Neural cell (in vitro differentiated cells): ENCODE measurements around the gene KPNA4. TPM values are rescaled to one million over a fixed set of nuclear protein-coding genes. Genes with fewer than 3 reads are reported as not detected.

ENCODE experiments used
- H2AFZ ChIP-seq: fragments of 200-600, 300-800 bp; sonication (generic), shearing (Covaris generic); 2 replicates; pipeline ENCODE4 v1.6.0; 2014; ENCODE audit warnings: low read depth, mild to moderate bottlenecking, antibody characterized with exemption, low read length, moderate library complexity
- H3F3A ChIP-seq: fragments of 200-600 bp; shearing (Covaris generic); 2 replicates; pipeline ENCODE4 v1.6.1; 2016; ENCODE audit warnings: mild to moderate bottlenecking, moderate library complexity, mixed read lengths, antibody characterized with exemption, low read length; ENCODE audit not compliant: insufficient read depth, poor library complexity, severe bottlenecking
- H3K27ac ChIP-seq: fragments of 200-600, 300-800 bp; sonication (generic), shearing (Covaris generic); 2 replicates; pipeline ENCODE4 v1.5.1; 2014; ENCODE audit warnings: mild to moderate bottlenecking, low read length, moderate library complexity
- H3K27me3 ChIP-seq: fragments of 300-800, 200-600 bp; sonication (generic), shearing (Covaris generic); 2 replicates; pipeline ENCODE4 v1.6.0; 2014; ENCODE audit warnings: mild to moderate bottlenecking, low read depth, low read length, moderate library complexity; ENCODE audit not compliant: insufficient read depth
- H3K36me3 ChIP-seq: fragments of 300-800, 200-600 bp; sonication (generic), shearing (Covaris generic); 2 replicates; pipeline ENCODE4 v1.5.1; 2014; ENCODE audit warnings: mild to moderate bottlenecking, antibody characterized with exemption, low read length, moderate library complexity; ENCODE audit not compliant: insufficient read depth
- H3K4me2 ChIP-seq: fragments of 300-800, 200-600 bp; sonication (generic), shearing (Covaris generic); 2 replicates; pipeline ENCODE4 v1.6.0; 2014; ENCODE audit warnings: mild to moderate bottlenecking, low read length
- H3K4me3 ChIP-seq: fragments of 300-800, 200-600 bp; sonication (generic), shearing (Covaris generic); 2 replicates; pipeline ENCODE4 v1.5.1; 2014; ENCODE audit warnings: mild to moderate bottlenecking, low read length, moderate library complexity
- H3K79me2 ChIP-seq: fragments of 200-600 bp; shearing (Covaris generic); replicated peaks from 2 replicates; pipeline ENCODE4 v1.6.0; 2014; ENCODE audit warnings: mild to moderate bottlenecking, low read length, moderate library complexity; ENCODE audit not compliant: insufficient read depth
- H3K9ac ChIP-seq: fragments of 300-800, 200-600 bp; sonication (generic), shearing (Covaris generic); 2 replicates; pipeline ENCODE4 v1.6.1; 2016; ENCODE audit warnings: mild to moderate bottlenecking, low read length, mixed read lengths
- H3K9me2 ChIP-seq: fragments of 200-600 bp; shearing (Covaris generic); 2 replicates; pipeline ENCODE4 v1.6.1; 2016; ENCODE audit warnings: mild to moderate bottlenecking, low read length, mixed read lengths; ENCODE audit not compliant: insufficient read depth
- H3K9me3 ChIP-seq: fragments of 200-600, 300-800 bp; sonication (generic), shearing (Covaris generic); 2 replicates; pipeline ENCODE4 v1.6.1; 2016; ENCODE audit warnings: mild to moderate bottlenecking, mixed run types, low read length, moderate library complexity, mixed read lengths
- H4K20me1 ChIP-seq: fragments of 200-600 bp; shearing (Covaris generic); 2 replicates; pipeline ENCODE4 v1.6.1; 2016; ENCODE audit warnings: mild to moderate bottlenecking, mixed run types; ENCODE audit not compliant: insufficient read depth
- EP300 ChIP-seq: fragments of 450-650 bp; conservative IDR thresholded peaks from 2 replicates; pipeline ENCODE4 v1.6.1; 2014; ENCODE audit warnings: antibody characterized with exemption, mild to moderate bottlenecking, moderate library complexity; ENCODE audit not compliant: poor library complexity, severe bottlenecking
- EZH2 ChIP-seq: fragments of 200-600, 300-800 bp; shearing (Covaris generic), sonication (generic); IDR thresholded peaks from 2 replicates; pipeline ENCODE4 v1.6.1; 2014; ENCODE audit warnings: antibody characterized with exemption, low read length, borderline replicate concordance, mild to moderate bottlenecking; ENCODE audit not compliant: insufficient read depth, poor library complexity, severe bottlenecking
- MXI1 ChIP-seq: fragments of 450-650 bp; conservative IDR thresholded peaks from 2 replicates; pipeline ENCODE4 v1.6.1; 2014; ENCODE audit warnings: antibody characterized with exemption, mild to moderate bottlenecking; ENCODE audit not compliant: poor library complexity, severe bottlenecking
- POLR2AphosphoS5 ChIP-seq: IDR thresholded peaks from 2 replicates; pipeline ENCODE4 v1.6.1; 2012
- RAD21 ChIP-seq: fragments of 450-650 bp; conservative IDR thresholded peaks from 2 replicates; pipeline ENCODE4 v1.6.1; 2014; ENCODE audit warnings: antibody characterized with exemption, mild to moderate bottlenecking, moderate library complexity
- SMC3 ChIP-seq: fragments of 450-650 bp; conservative IDR thresholded peaks from 2 replicates; pipeline ENCODE4 v1.6.1; 2014; ENCODE audit warnings: antibody characterized with exemption, mild to moderate bottlenecking, moderate library complexity; ENCODE audit not compliant: poor library complexity
- TAF1 ChIP-seq: IDR thresholded peaks from 2 replicates; pipeline ENCODE4 v1.6.1; 2012; ENCODE audit warnings: low read depth
- polyA minus RNA-seq: library from RNA; depleted of rRNA, polyadenylated mRNA; stranded (reverse); fragments of >200 nt; gene quantifications from 2 replicates; pipeline ENCODE4 v1.2.3, GENCODE V29; 2014
- polyA plus RNA-seq: library from polyadenylated mRNA; depleted of rRNA; stranded (reverse); fragments of >200 nt; gene quantifications from 2 replicates; pipeline ENCODE4 v1.2.3, GENCODE V29; 2014
- TF ChIP-seq, protein P1 (sequence below): IDR thresholded peaks from 2 replicates; pipeline ENCODE4 v1.6.1; 2012; ENCODE audit warnings: borderline replicate concordance
- TF ChIP-seq, protein P2 (sequence below): fragments of 450-650 bp; IDR thresholded peaks from 2 replicates; pipeline ENCODE4 v1.5.1; 2014; ENCODE audit warnings: antibody characterized with exemption, mild to moderate bottlenecking, moderate library complexity; ENCODE audit not compliant: poor library complexity, severe bottlenecking

Gene KPNA4, protein sequence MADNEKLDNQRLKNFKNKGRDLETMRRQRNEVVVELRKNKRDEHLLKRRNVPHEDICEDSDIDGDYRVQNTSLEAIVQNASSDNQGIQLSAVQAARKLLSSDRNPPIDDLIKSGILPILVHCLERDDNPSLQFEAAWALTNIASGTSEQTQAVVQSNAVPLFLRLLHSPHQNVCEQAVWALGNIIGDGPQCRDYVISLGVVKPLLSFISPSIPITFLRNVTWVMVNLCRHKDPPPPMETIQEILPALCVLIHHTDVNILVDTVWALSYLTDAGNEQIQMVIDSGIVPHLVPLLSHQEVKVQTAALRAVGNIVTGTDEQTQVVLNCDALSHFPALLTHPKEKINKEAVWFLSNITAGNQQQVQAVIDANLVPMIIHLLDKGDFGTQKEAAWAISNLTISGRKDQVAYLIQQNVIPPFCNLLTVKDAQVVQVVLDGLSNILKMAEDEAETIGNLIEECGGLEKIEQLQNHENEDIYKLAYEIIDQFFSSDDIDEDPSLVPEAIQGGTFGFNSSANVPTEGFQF
- polyA plus RNA-seq = 20.7 and 23.1 TPM in 2 replicates
- polyA minus RNA-seq = 49.2 and 56.7 TPM in 2 replicates

DNA sequence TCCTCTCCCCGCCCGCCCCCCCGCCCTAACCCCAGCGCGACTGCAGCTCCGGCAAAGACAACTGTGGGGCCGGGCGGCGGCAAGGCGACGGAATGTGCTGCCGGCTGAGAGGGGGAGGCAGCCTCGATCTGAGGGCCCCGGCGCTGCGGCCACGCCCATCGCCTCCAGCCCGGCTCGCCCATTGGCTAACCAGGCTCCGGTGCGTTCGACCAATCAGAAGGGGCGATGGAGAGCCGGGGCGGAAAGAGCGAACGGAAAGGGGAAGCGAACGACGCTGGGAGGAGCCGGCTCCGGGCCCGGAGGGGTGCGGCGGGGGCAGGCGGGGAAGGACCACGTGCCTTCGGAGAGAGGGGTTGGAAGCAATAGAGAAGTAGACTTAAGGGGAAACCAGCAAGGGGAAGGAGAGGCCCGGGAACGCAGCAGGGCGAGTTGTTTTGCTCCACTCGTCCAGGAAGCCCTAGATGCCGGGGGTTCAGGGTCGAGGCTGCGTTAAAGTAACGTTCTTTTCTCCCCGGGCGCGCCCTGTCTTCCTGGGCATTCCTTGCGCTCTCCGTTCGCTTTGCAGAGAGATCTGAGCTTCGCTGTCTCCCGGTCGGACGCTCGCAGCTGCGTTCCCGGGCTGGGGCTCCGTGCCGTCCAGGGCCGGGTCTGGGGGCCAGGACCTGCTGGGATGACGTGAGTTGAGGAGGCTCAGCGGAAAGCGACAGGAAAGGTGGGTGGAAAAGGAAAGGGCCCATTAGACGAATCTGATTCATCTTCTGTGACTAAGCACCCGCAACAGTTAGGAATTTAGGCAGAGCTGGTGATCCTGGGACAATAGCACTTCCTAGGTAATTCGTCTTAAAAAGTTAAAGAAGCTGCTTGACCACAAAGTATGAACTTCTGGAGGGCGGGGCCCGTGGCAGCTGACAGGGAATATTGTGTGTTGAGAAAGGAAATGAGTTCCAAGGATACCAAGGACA is at the start of gene KPNA4:
KPNA4 (minus strand) TSS at position 130 of the 962 bp plus-strand sequence. CDS start 289 bp downstream, outside the sequence.
- TF ChIP-seq RAD21 (peak; percentile 53), SMC3 (no peak), TAF1 (peak; percentile 81), MXI1 (peak; percentile 91), POLR2AphosphoS5 (peak; percentile 94)
- TF ChIP-seq, protein P1, sequence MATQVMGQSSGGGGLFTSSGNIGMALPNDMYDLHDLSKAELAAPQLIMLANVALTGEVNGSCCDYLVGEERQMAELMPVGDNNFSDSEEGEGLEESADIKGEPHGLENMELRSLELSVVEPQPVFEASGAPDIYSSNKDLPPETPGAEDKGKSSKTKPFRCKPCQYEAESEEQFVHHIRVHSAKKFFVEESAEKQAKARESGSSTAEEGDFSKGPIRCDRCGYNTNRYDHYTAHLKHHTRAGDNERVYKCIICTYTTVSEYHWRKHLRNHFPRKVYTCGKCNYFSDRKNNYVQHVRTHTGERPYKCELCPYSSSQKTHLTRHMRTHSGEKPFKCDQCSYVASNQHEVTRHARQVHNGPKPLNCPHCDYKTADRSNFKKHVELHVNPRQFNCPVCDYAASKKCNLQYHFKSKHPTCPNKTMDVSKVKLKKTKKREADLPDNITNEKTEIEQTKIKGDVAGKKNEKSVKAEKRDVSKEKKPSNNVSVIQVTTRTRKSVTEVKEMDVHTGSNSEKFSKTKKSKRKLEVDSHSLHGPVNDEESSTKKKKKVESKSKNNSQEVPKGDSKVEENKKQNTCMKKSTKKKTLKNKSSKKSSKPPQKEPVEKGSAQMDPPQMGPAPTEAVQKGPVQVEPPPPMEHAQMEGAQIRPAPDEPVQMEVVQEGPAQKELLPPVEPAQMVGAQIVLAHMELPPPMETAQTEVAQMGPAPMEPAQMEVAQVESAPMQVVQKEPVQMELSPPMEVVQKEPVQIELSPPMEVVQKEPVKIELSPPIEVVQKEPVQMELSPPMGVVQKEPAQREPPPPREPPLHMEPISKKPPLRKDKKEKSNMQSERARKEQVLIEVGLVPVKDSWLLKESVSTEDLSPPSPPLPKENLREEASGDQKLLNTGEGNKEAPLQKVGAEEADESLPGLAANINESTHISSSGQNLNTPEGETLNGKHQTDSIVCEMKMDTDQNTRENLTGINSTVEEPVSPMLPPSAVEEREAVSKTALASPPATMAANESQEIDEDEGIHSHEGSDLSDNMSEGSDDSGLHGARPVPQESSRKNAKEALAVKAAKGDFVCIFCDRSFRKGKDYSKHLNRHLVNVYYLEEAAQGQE = peak; percentile 3
- Histone ChIP-seq H4K20me1 (no peaks in the 10 kb centered on the region), H3K4me2 (peak within 1 kb of the TSS; percentile 86), H3K4me3 (peak within 1 kb of the TSS; percentile 75), H3F3A (peaks cover 3% of the 10 kb centered on the region), H3K9me3 (no peaks in the 10 kb centered on the region), H2AFZ (peak within 1 kb of the TSS; percentile 65), H3K27me3 (no peaks in the 10 kb centered on the region), H3K9me2 (no peaks in the 10 kb centered on the region), H3K9ac (peak within 1 kb of the TSS; percentile 88), H3K79me2 (peaks cover 38% of the 10 kb centered on the region), H3K36me3 (no peaks in the 10 kb centered on the region), H3K27ac (peak within 1 kb of the TSS; percentile 87)

DNA sequence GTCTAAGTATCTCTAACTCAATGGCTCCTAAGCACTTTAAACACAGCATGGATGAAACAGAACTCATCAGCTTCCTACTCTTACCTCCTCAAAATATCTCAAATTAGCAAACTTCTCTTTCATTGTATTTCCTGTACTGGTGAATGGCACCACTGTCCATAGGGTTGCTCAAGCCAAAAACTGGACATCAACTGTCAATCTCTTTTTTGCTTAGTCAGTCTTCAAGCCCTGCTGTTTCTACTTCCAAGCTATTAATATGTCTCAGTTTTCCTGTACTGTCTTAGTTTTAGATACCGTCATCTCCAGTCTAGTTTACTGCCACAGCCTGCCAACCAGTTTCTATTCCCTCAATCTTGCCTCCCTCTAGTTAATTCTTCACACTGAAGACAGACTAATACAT is 48.3 kb upstream of the KPNA4 start:
- Histone ChIP-seq H3K79me2 (no peaks in the 10 kb centered on the region), H3K9me2 (no peaks in the 10 kb centered on the region)
- no peak for TF ChIP-seq EP300
- no peak for TF ChIP-seq SMC3
- TF ChIP-seq, protein P2, sequence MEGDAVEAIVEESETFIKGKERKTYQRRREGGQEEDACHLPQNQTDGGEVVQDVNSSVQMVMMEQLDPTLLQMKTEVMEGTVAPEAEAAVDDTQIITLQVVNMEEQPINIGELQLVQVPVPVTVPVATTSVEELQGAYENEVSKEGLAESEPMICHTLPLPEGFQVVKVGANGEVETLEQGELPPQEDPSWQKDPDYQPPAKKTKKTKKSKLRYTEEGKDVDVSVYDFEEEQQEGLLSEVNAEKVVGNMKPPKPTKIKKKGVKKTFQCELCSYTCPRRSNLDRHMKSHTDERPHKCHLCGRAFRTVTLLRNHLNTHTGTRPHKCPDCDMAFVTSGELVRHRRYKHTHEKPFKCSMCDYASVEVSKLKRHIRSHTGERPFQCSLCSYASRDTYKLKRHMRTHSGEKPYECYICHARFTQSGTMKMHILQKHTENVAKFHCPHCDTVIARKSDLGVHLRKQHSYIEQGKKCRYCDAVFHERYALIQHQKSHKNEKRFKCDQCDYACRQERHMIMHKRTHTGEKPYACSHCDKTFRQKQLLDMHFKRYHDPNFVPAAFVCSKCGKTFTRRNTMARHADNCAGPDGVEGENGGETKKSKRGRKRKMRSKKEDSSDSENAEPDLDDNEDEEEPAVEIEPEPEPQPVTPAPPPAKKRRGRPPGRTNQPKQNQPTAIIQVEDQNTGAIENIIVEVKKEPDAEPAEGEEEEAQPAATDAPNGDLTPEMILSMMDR = no peak
- TF ChIP-seq POLR2AphosphoS5 = no peak
- TF ChIP-seq TAF1 = no peak
- TF ChIP-seq MXI1 = no peak
- TF ChIP-seq EZH2 = no peak
- TF ChIP-seq RAD21 = no peak

More for the DNA sequence above, 48.3 kb upstream of the KPNA4 start:
- H3K4me2 ChIP-seq = no peak overlapping the region
- H3K27ac ChIP-seq = no peak overlapping the region
- H3K4me3 ChIP-seq = no peak overlapping the region
- H3K9me3 ChIP-seq = no peaks in the 10 kb centered on the region
- no peaks in the 10 kb centered on the region for H3K27me3 ChIP-seq
- H4K20me1 ChIP-seq = no peaks in the 10 kb centered on the region
- H3F3A ChIP-seq = no peaks in the 10 kb centered on the region
- H3K36me3 ChIP-seq = no peaks in the 10 kb centered on the region
- H3K9ac ChIP-seq = no peak overlapping the region
- H2AFZ ChIP-seq = no peak overlapping the region
